Measurements from ENCODE around the gene DEFB131A.
A peak's percentile ranks its signal among the peaks of the same experiment; 100 is the strongest.
"Not testable (repeated sequence)": the region's sequence is repeated elsewhere in the genome, so short reads cannot be mapped to it uniquely, and the experiment has no call there.

Gene DEFB131A

GRCh38 chr4:9495443-9495842, 51.2 kb downstream of the DEFB131A start:
- DNase-seq, result peak; percentile 13

- not testable (repeated sequence) for DNase-seq
These were observed 53.6 kb downstream of the DEFB131A start for GRCh38 chr4:9497575-9498467.

- DNase-seq, result not testable (repeated sequence)
These were observed 54.3 kb downstream of the DEFB131A start for GRCh38 chr4:9498468-9499040.

- not testable (repeated sequence) for DNase-seq
These were observed 55.8 kb downstream of the DEFB131A start for GRCh38 chr4:9499974-9500487.
